HepG2 (cell line): Measurements from ENCODE around the gene FKBP10.

ENCODE experiments used
- CTCF ChIP-seq: sonication (generic); formaldehyde crosslinking; IDR thresholded peaks from 2 replicates; pipeline ENCODE4 v1.5.0; 2020; ENCODE audit warnings: mild to moderate bottlenecking, missing genetic modification reagents, moderate library complexity
- EP300 ChIP-seq, 3 experiments: sonication (generic) in 1 of 3; formaldehyde crosslinking in 1 of 3; IDR thresholded peaks; 2 replicates each; pipeline versions ENCODE4 v1.5.1 to v1.6.1; 2011 to 2020; ENCODE audit warnings: low read depth in 2 of 3, low read length in 2 of 3, borderline replicate concordance in 1 of 3, improper control_type of control experiment in 1 of 3, mild to moderate bottlenecking in 1 of 3, missing genetic modification reagents in 1 of 3, moderate library complexity in 1 of 3
- NFYC ChIP-seq: IDR thresholded peaks from 2 replicates; pipeline ENCODE4 v1.6.1; 2016; ENCODE audit warnings: missing genetic modification reagents, missing compliant biosample characterization
- RAD21 ChIP-seq: fragments of 450-650 bp; formaldehyde crosslinking; IDR thresholded peaks from 2 replicates; pipeline ENCODE4 v1.5.0; 2020; ENCODE audit warnings: mild to moderate bottlenecking
- REST ChIP-seq, 2 experiments: IDR thresholded peaks; 2 replicates each; pipeline ENCODE4 v1.6.1; 2011 to 2012; ENCODE audit warnings: low read length in 2 of 2, borderline replicate concordance in 1 of 2, low read depth in 1 of 2, mild to moderate bottlenecking in 1 of 2, moderate library complexity in 1 of 2
- REXO4 ChIP-seq: sonication (generic); formaldehyde crosslinking; IDR thresholded peaks from 2 replicates; pipeline ENCODE4 v1.8.0; 2022; ENCODE audit warnings: missing genetic modification reagents, mild to moderate bottlenecking, borderline replicate concordance
- ZNF704 ChIP-seq: sonication (generic); formaldehyde crosslinking; IDR thresholded peaks from 2 replicates; pipeline ENCODE4 v1.8.1; 2023; ENCODE audit warnings: mild to moderate bottlenecking, inconsistent platforms, moderate library complexity, missing genetic modification reagents, borderline replicate concordance

- no peak for TF ChIP-seq EP300 (IDR thresholded peaks at IDR 0.05; ENCODE audit: low read depth in 2 of 2, low read length in 2 of 2)
- no peak for TF ChIP-seq EP300 (CRISPR knock-in tag; IDR thresholded peaks at IDR 0.05; ENCODE audit: borderline replicate concordance)
- no peak for TF ChIP-seq NFYC
- TF ChIP-seq ZNF704, result no peak
- TF ChIP-seq REST (IDR thresholded peaks at IDR 0.05; ENCODE audit: borderline replicate concordance in 1 of 2, low read depth in 1 of 2, low read length in 2 of 2), result no peak
- TF ChIP-seq CTCF (CRISPR knock-in tag), result no peak
- TF ChIP-seq REXO4, result no peak
- TF ChIP-seq RAD21 (CRISPR knock-in tag), result no peak
Measured at GRCh38 chr17:41818024-41818423, 5.2 kb downstream of the FKBP10 start.
